OCI-M2 (cell line): ENCODE measurements around the gene STK32C.

Experiments
- DNase-seq: peaks from one replicate; lab custom pipeline; 2025; ENCODE audit not compliant: unreplicated experiment; lab: John Stamatoyannopoulos, UW

The STK32C gene

DNA sequence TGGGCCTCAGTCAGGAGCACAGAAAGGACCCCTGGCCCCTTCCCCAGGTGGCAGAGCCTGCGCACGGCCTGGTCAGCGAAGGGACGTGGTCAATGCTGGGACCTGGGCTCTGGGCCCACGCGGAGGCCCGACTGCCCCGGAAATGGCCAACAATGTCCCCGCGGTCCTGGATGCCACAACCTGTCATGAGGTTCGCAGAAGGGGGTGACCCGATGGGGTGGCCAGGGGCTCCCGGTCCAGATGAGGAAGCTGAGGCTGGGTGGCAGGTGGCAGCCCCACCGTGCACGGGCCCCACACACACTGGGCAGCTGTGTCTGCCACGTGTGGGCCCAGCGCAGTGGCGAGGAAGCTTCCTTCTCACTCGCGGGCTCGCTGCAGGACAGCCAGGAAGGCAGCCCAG, 71.6 kb downstream of the STK32C start:
- no peak for DNase-seq

DNA sequence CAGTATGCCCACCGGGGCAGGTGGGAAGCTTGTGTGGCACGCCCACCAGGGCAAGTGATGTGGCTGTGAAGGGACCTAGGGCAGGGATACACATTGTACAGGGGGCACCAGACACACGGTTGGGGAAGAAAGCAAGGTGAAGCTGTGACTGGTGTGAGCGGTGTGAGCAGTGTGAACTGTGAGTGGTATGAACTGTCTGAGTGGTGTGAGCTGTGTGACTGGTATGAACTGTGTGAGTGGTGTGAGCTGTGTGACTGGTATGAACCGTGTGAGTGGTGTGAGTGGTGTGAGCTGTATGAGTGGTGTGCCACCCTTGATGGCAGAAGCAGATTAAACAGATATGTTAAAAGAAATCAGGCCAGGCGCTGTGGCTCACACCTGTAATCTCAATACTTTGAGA, 72.9 kb downstream of the STK32C start:
- DNase-seq = no peak

GRCh38 chr10:132233501-132234085, 74.2 kb downstream of the STK32C start:
- no peak for DNase-seq

- no peak for DNase-seq
Measured at GRCh38 chr10:132232981-132233380, 74.8 kb downstream of the STK32C start.

DNA sequence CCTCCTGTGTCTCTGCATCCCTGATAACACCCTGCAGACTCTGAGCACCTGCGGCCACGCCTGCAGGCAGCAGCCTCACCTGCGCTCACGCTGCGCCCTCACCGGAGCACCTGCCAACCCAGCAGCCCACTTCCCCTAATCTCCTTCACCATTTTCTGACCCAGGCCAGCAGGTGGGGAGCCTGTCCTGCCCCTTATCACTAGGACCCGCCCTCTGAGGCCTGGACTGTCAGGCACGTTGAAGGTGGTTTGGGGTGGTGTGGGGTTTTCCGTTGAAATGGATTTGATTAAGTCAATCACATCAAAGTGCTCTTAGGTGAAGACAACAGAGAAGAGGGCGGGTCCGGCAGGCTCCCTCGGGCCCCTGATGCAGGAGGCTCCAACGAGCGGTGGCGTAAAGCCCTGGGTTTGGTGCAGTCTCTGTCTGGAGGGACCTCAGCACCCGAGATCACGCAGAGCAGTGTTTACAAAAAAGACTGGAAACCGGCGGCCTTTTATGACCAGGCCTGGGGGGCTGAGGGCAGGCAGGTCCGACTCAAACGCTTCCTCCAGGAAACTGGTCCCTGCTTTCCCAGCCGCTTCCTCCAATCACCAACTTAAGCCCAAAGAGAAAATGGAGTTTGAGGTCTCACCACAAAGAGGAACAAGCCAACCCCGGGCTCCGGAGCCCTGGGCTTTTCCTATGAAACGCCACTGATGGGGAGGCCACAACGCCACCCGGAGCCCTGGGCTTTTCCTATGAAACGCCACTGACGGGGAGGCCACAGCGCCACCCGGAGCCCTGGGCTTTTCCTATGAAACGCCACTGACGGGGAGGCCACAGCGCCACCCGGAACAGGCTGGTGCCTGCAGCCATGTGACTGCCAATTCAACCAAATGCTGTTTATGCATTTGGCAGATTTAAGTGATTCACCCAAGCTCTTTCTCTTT, 75.5 kb downstream of the STK32C start:
- no peak for DNase-seq

DNA sequence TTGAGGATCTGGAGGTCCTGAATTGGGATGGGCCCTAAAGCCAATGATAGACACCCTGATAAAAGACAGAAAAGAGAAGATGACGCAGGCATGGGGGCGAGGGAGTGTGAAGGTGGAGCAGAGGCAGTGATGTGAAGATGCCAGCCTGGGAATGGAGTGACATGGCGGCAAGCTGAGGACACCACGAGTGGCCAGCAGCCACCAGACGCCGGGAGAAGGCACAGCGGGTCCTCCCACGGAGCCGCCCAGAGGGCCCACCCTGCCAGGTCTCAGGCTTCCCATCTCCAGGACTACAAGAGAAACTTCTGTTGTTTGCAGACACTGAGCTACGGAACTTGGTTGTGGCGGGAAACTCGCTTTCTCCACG, 76.1 kb downstream of the STK32C start:
- no peak for DNase-seq

- DNase-seq = no peak
Measured at GRCh38 chr10:132230557-132231210, 77.1 kb downstream of the STK32C start.

DNA sequence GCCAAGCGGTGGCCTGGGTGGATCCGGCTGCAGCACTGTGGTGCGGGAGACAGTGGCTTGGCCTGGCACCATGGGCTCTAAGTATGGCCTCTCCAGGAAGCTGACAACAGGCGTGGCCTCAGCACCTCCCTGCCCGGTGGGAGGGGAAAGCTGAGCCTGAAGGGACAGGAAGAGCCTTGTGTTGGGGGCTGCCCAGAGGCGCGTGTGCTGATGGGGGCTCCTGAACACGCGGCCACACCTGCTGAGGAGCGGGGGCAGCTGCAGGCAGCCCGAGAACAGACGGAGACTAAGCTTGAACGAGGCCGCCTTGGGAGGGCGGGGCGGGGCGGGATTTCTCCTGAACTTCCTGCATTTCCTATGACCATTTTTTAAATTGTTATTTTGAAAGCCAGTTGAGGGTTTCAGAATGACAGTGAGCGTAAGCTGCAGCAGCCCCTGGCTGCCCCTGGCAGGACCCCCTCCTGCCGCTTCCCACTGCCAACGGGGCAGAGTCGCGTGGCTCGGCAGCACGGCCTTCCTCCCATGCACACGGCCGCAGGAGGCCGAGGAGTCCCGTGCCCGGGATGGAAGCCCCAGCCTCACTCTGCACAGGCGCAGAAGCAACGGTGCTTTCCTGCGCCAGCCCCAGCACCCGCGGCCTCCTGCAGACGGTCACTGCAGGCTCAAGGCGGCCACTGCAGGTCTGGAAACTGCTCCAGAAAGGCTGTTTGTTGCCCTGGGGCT, 77.8 kb downstream of the STK32C start:
- DNase-seq = no peak

- DNase-seq = no peak
Measured at GRCh38 chr10:132229096-132229495, 78.7 kb downstream of the STK32C start.

DNA sequence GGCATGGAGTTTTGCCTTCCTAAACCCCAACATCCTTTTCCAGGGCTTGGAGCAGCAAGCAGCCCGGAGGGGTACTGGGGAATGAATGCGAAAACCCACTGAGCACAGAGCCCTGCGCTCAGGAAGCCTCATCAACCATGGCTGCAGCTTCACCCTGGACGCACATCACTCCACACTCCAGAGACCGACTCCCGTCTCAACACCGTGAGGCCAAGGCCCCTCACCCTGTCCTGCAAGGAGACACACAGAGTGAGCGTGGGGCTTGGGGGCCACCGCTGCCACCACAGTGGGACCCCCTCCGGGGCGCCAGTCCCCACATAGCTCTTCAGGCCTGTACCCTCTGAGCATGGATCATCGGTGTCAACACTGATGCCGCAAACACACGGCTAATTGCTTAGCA, 79.1 kb downstream of the STK32C start:
- no peak for DNase-seq

DNA sequence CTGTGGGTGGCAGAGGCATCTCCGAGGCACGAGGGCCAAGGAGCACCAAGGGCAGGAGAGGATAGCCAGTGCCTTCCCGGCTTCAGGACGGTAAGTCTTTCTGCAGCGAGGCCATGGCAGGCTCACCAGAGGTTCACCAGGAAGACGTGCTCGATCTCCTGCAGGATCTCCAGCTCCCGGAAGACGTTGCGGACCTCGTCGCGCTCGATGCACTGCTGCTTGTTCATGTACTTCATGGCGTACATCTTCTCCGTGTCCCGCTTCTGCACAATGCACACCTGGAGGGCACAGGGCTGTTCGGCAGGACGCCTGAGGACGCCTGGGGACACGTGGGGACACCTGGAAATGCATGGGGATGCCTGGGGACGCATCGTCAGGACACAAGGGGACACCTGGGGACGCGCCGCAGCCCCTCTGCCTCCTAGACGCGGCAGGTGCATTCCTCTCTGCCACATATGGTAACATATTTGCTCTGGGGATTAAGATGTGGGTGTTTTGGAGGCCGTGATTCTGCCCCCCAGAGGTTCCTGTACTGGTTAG, 79.8 kb downstream of the STK32C start:
- no peak for DNase-seq

- DNase-seq = no peak
Measured at GRCh38 chr10:132226586-132227405, 81.0 kb downstream of the STK32C start.

DNA sequence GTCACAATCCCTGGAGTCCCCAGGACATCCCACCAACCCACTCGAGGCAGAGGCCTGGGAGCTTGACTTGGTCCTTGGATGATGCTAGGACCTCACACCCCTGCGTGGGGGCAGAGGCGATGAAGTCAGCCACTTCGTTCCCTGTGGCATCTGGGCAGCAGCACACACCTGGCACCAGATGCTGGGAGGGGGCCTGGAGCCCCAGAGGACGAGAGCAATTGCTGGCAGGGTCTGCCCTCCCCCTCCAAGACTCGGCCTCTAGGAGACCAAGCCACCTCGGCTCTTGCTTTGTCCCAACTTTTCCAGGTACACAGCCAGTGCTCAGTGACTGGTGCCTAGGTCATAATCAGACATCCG, 81.9 kb downstream of the STK32C start:
- no peak for DNase-seq

DNA sequence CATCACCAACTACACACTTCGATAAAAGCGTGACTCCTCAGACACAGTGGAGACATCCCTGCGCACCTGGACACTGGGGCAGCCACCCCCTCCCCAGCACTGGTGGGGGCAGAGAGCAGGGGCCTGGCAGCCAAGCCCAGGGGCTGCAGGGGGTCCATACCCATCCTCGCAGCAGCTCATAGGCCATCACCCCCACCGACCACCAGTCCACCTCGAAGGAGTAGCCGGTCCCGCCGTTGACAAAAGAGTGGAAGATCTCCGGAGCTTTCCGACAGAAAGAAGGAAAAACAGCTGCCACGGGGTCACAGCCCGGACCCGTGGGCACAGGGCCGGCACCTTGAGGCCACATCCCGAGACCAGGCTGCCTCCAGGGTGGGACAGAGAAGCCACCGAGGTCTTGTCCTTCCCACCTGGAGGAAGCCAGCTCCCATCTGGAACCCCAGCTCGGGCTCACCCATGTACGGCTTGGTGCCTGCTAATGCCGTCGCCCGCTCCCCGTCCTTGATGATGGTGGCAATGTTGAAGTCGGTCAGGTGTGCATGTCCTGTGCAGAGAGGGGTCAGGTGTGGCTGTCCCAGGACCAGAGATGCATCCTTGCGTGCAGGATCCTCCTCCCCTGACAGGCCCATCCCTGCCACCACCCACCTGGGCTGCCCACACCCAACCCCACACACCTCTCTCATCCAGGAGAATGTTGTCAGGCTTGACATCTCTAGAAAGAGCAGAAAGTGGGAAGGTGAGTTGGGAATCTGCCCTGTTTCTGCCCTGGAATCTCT, 82.5 kb downstream of the STK32C start:
- DNase-seq = no peak

- DNase-seq = no peak
Measured at GRCh38 chr10:132224343-132225072, 83.2 kb downstream of the STK32C start.

DNA sequence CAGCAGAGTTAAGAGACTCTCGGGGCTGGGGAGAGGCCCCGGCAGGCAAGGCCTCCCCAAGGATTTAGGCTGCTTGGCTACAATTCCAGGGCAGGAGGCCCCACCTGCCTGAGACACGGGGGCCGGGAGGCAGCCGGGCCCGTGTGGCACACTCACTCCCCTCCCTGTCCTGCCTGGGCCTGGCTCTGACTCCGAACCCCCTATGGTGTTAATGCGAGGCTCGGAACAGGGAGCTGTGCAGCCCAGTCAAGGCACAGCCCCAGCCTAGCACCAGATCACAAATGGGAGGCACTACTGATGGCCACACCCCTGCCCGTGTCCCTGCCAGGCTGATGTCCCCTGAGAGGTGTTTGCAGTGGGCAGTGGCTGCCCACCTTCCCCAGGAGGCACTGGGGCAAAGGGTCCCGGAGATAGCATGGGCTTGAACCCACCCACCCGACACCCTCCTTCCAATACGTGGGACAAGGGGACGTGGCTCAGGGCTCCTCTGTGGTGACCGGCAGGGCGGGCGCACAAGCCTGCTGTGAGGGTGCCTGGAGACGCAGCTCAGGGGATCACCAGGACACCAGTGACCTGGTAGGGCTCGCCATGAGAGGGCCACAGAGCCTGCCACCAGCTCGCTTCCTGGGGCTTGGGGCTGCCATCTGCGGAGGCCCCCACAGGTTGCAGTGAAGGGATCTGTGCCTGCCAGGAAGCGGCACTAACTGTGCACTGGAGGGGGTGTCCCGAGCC, 84.0 kb downstream of the STK32C start:
- no peak for DNase-seq

DNA sequence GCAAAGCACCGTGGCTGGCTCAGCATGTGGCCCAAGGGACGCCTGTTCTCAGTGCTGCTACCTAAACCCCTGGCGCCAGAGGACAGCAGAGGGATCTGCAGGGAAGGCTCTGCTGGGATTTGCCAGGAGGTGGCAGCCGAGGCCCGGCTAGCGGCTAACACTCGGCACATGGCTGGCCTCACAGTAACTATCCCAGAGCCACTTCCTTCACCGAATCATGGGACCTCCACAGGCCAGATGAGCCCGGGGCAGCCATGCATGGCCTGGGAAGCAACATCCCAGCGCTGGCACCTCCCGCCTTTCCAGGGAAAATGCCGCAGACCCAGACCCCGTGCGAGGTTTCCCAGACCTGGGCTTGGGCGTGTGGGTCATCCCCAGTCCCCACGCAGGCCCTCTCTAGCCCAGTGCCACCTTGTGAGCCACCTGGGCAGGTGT, 84.6 kb downstream of the STK32C start:
- no peak for DNase-seq

DNA sequence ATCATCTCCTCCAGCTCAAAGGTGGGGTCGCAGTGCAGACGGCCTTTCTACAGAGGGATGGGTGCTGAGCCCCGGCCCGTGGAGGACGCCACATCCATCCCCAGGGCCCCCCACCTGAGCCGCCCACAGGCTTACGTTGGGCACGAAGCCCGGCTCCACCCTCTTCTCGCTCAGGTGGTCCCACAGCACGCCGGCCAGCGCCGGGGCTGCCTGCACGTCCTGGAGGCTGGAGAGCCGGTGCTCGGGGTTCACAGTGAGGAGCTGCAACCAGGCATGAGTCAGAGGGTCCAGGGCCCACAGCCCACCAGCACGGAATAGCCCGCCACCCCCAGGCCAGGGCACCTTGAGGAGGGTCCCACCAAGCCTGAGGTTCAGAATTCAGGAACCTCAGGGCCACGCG, 85.0 kb downstream of the STK32C start:
- DNase-seq = no peak
